H1 (cell line): Measurements from ENCODE around the gene RNF149. TPM values are rescaled to one million over a fixed set of nuclear protein-coding genes. Genes with fewer than 3 reads are reported as not detected.

Source experiments
- ASH2L ChIP-seq: fragments of 200-600, 300-600 bp; sonication (generic); IDR thresholded peaks from one replicate; pipeline ENCODE4 v1.7.1; 2017; ENCODE audit warnings: low read length
- ATF3 ChIP-seq: IDR thresholded peaks from 2 replicates; pipeline ENCODE4 v1.6.1; 2011; ENCODE audit warnings: low read depth, mild to moderate bottlenecking, low read length; ENCODE audit not compliant: insufficient read depth
- BACH1 ChIP-seq: IDR thresholded peaks from 2 replicates; pipeline ENCODE4 v1.6.1; 2012; ENCODE audit warnings: low read length, improper control_type of control experiment
- FOSL1 ChIP-seq: IDR thresholded peaks from 2 replicates; pipeline ENCODE4 v1.6.1; 2011; ENCODE audit warnings: mild to moderate bottlenecking, low read depth, low read length, moderate library complexity; ENCODE audit not compliant: insufficient read depth
- GABPA ChIP-seq: IDR thresholded peaks from 2 replicates; pipeline ENCODE4 v1.6.1; 2011; ENCODE audit warnings: mild to moderate bottlenecking, low read length, moderate library complexity, borderline replicate concordance; ENCODE audit not compliant: insufficient read depth
- HDAC6 ChIP-seq: IDR thresholded peaks from one replicate; pipeline ENCODE4 v1.7.1; 2012; ENCODE audit warnings: low read depth, mild to moderate bottlenecking, inconsistent platforms, low read length, moderate library complexity
- JUN ChIP-seq: IDR thresholded peaks from 2 replicates; pipeline ENCODE4 v1.6.1; 2011; ENCODE audit warnings: low read depth, mild to moderate bottlenecking, improper control_type of control experiment, low read length
- MAX ChIP-seq: IDR thresholded peaks from 2 replicates; pipeline ENCODE4 v1.6.1; 2012; ENCODE audit warnings: inconsistent platforms
- NANOG ChIP-seq: IDR thresholded peaks from 2 replicates; pipeline ENCODE4 v1.6.1; 2011; ENCODE audit warnings: low read length, low read depth, mild to moderate bottlenecking, inconsistent platforms; ENCODE audit not compliant: insufficient read depth, poor library complexity, severe bottlenecking
- NRF1 ChIP-seq: IDR thresholded peaks from 2 replicates; pipeline ENCODE4 v1.6.1; 2011; ENCODE audit warnings: mild to moderate bottlenecking, low read depth, low read length, improper control_type of control experiment
- PHF8 ChIP-seq: fragments of 200-600 bp; sonication (generic); conservative IDR thresholded peaks from 2 replicates; pipeline ENCODE4 v1.7.1; 2012; ENCODE audit warnings: low read depth, mild to moderate bottlenecking, inconsistent platforms, low read length, moderate library complexity
- RXRA ChIP-seq: IDR thresholded peaks from 2 replicates; pipeline ENCODE4 v1.6.1; 2011; ENCODE audit warnings: low read depth, mild to moderate bottlenecking, low read length, moderate library complexity; ENCODE audit not compliant: insufficient read depth
- SAP30 ChIP-seq: fragments of 300-600 bp; sonication (generic); IDR thresholded peaks from 2 replicates; pipeline ENCODE4 v1.7.1; 2012; ENCODE audit warnings: low read length, moderate library complexity, mild to moderate bottlenecking, inconsistent platforms; ENCODE audit not compliant: insufficient read depth, insufficient replicate concordance
- SIX5 ChIP-seq: IDR thresholded peaks from 2 replicates; pipeline ENCODE4 v1.6.1; 2011; ENCODE audit warnings: mild to moderate bottlenecking, low read depth, low read length
- SP4 ChIP-seq: IDR thresholded peaks from 2 replicates; pipeline ENCODE4 v1.6.1; 2012; ENCODE audit warnings: low read length, inconsistent platforms
- TBP ChIP-seq: IDR thresholded peaks from 2 replicates; pipeline ENCODE4 v1.6.1; 2011; ENCODE audit warnings: low read depth, low read length, improper control_type of control experiment
- YY1 ChIP-seq: IDR thresholded peaks from 2 replicates; pipeline ENCODE4 v1.6.1; 2011; ENCODE audit warnings: low read depth, mild to moderate bottlenecking, low read length
- polyA plus RNA-seq, 7 experiments: library from polyadenylated mRNA; depleted of rRNA in 3 of 7; stranded (reverse) in 5 of 7; unstranded in 2 of 7; fragments of >200 nt in 5 of 7; fragments of 200-250 nt in 2 of 7; gene quantifications; 1 replicate in 5 of 7; 2 replicates in 1 of 7; 4 replicates in 1 of 7; pipeline versions ENCODE4 v1.2.1 to v1.2.3, GENCODE V29; 2011 to 2013; ENCODE audit warnings: missing spikeins in 2 of 7, mixed read lengths in 2 of 7
- total RNA-seq: library from RNA; stranded (reverse); fragmentation: NEBNext Ultra II Directional; extraction: Animal tissue kit (Norgen Biotek cat#: 25700); gene quantifications from 2 replicates; pipeline ENCODE4 v1.2.1, GENCODE V29; 2021

RNF149 gene
- total and polyA plus RNA-seq, 2 of the 8 experiments (the other 6 are each of a cell fraction or from before 2014, with no cell fraction given) = 16.6 to 28.2 TPM

- TF ChIP-seq RXRA (no peak), HDAC6 (no peak), PHF8 (no peak; the same call in 1 of the 2 replicates), TBP (peak; percentile 65), BACH1 (no peak), ASH2L (no peak), SAP30 (no peak), NRF1 (peak; percentile 60), ATF3 (peak; percentile 86), FOSL1 (no peak), MAX (peak; percentile 59), NANOG (no peak), YY1 (no peak), GABPA (no peak), JUN (no peak), SP4 (no peak), SIX5 (no peak)
Observed at GRCh38 chr2:101252408-101253012, 56.0 kb downstream of the RNF149 start, which contains the start of gene CNOT11 (continued).
